IMR-90 (cell line): ENCODE data around the gene PELO. TPM values are rescaled to one million over a fixed set of nuclear protein-coding genes. Genes with fewer than 3 reads are reported as not detected.

ENCODE experiments used
- ATAC-seq: fragments of 200-7000 bp; cut with Tn5 transposase; 2 replicates; pipeline ENCODE4 v1.9.1; 2020; ENCODE audit warnings: low read depth, mild to moderate bottlenecking, moderate library complexity
- BruUV-seq: library from RNA; stranded (reverse); fragments of 400-500 nt; replicated peaks from 2 replicates; lab custom pipeline; 2021; lab: Mats Ljungman, UMichigan
- CTCF ChIA-PET: fragments of 300-600 bp; formaldehyde crosslinking; extraction: SDS; loops from one replicate; lab custom pipeline; 2021; ENCODE audit warnings: antibody characterized with exemption; lab: Yijun Ruan, JAX
- POLR2A ChIA-PET: fragments of 300-600 bp; sonication (Branson Sonifier 250); formaldehyde crosslinking; loops from one replicate; lab custom pipeline; 2022; ENCODE audit warnings: antibody characterized with exemption; ENCODE audit not compliant: unreplicated experiment; lab: Charles Lee
- DNase-seq: peaks from one replicate; pipeline ENCODE4 v3.0.0; 2013
- H2AFZ ChIP-seq: replicated peaks from 2 replicates; pipeline ENCODE3; 2013; ENCODE audit warnings: low read length, mild to moderate bottlenecking; ENCODE audit not compliant: poor library complexity
- H2AK5ac ChIP-seq: 2 replicates; pipeline ENCODE4 v1.6.1; 2013; ENCODE audit warnings: low read depth, low read length, inconsistent platforms
- H2AK9ac ChIP-seq: replicated peaks from 2 replicates; pipeline ENCODE3; 2013; ENCODE audit warnings: mild to moderate bottlenecking, low read depth, low read length, moderate library complexity; ENCODE audit not compliant: poor library complexity
- H2BK120ac ChIP-seq: 2 replicates; pipeline ENCODE4 v1.6.1; 2013; ENCODE audit warnings: low read depth, low read length, inconsistent platforms
- H2BK15ac ChIP-seq: 3 replicates; pipeline ENCODE4 v1.6.1; 2013; ENCODE audit warnings: low read depth, low read length, inconsistent platforms
- H2BK20ac ChIP-seq: 2 replicates; pipeline ENCODE4 v1.6.1; 2013; ENCODE audit warnings: low read depth, mild to moderate bottlenecking, inconsistent platforms, low read length, moderate library complexity
- H2BK5ac ChIP-seq: 2 replicates; pipeline ENCODE4 v1.6.1; 2013; ENCODE audit warnings: mild to moderate bottlenecking, low read depth, low read length, inconsistent platforms; ENCODE audit not compliant: poor library complexity, severe bottlenecking
- H3K14ac ChIP-seq: replicated peaks from 2 replicates; pipeline ENCODE4 v1.6.1; 2013; ENCODE audit warnings: low read depth, low read length, inconsistent platforms
- H3K18ac ChIP-seq: 2 replicates; pipeline ENCODE4 v1.6.1; 2013; ENCODE audit warnings: low read depth, low read length, control low read depth
- H3K23ac ChIP-seq: 2 replicates; pipeline ENCODE4 v1.6.1; 2013; ENCODE audit warnings: low read depth, low read length, inconsistent platforms
- H3K27ac ChIP-seq: 2 replicates; pipeline ENCODE4 v1.5.1; 2013; ENCODE audit warnings: mild to moderate bottlenecking, control low read depth, low read length; ENCODE audit not compliant: insufficient read depth
- H3K27me3 ChIP-seq: 2 replicates; pipeline ENCODE4 v1.6.1; 2013; ENCODE audit warnings: low read length; ENCODE audit not compliant: control insufficient read depth, insufficient read depth
- H3K36me3 ChIP-seq: 2 replicates; pipeline ENCODE4 v1.6.1; 2013; ENCODE audit warnings: low read length, mixed read lengths; ENCODE audit not compliant: control insufficient read depth, insufficient read depth
- H3K4ac ChIP-seq: 2 replicates; pipeline ENCODE4 v1.6.1; 2013; ENCODE audit warnings: low read depth, low read length, inconsistent platforms
- H3K4me1 ChIP-seq: 2 replicates; pipeline ENCODE4 v1.6.1; 2013; ENCODE audit warnings: low read length, mixed read lengths; ENCODE audit not compliant: control insufficient read depth, insufficient read depth
- H3K4me2 ChIP-seq: 2 replicates; pipeline ENCODE4 v1.6.1; 2013; ENCODE audit warnings: low read depth, mild to moderate bottlenecking, control low read depth, low read length, moderate library complexity
- H3K4me3 ChIP-seq: 2 replicates; pipeline ENCODE4 v1.5.1; 2013; ENCODE audit warnings: low read depth, mild to moderate bottlenecking, control low read depth, low read length, moderate library complexity; ENCODE audit not compliant: insufficient read depth
- H3K56ac ChIP-seq: 2 replicates; pipeline ENCODE4 v1.6.1; 2013; ENCODE audit warnings: low read length, inconsistent platforms; ENCODE audit not compliant: insufficient read depth; ENCODE audit errors: extremely low read depth
- H3K79me1 ChIP-seq, 2 experiments: 2 replicates each; pipeline ENCODE4 v1.6.1; 2013; ENCODE audit warnings: low read length in 2 of 2, inconsistent platforms in 1 of 2, low read depth in 1 of 2
- H3K9ac ChIP-seq: 2 replicates; pipeline ENCODE4 v1.6.1; 2013; ENCODE audit warnings: low read depth, low read length, control low read depth
- H3K9me1 ChIP-seq: 2 replicates; pipeline ENCODE4 v1.6.1; 2013; ENCODE audit warnings: low read length, inconsistent platforms; ENCODE audit not compliant: insufficient read depth
- H3K9me3 ChIP-seq: 2 replicates; pipeline ENCODE4 v1.6.1; 2013; ENCODE audit warnings: low read length; ENCODE audit not compliant: control insufficient read depth, insufficient read depth
- H4K20me1 ChIP-seq: 2 replicates; pipeline ENCODE4 v1.6.1; 2013; ENCODE audit warnings: low read length, inconsistent platforms; ENCODE audit not compliant: insufficient read depth
- H4K5ac ChIP-seq: 2 replicates; pipeline ENCODE4 v1.6.1; 2013; ENCODE audit warnings: mild to moderate bottlenecking, low read depth, low read length, control low read depth
- H4K8ac ChIP-seq, 2 experiments: 2 replicates each; pipeline ENCODE4 v1.6.1; 2013; ENCODE audit warnings: low read depth in 2 of 2, low read length in 2 of 2, control low read depth in 1 of 2, inconsistent platforms in 1 of 2
- H4K91ac ChIP-seq: 2 replicates; pipeline ENCODE4 v1.6.1; 2013; ENCODE audit warnings: low read depth, low read length, inconsistent platforms; ENCODE audit not compliant: insufficient read depth
- BHLHE40 ChIP-seq: fragments of 150-350 bp; IDR thresholded peaks from 2 replicates; pipeline ENCODE4 v1.6.1; 2016; ENCODE audit warnings: mild to moderate bottlenecking, low read depth, low read length
- CEBPB ChIP-seq: IDR thresholded peaks from 2 replicates; pipeline ENCODE4 v1.6.1; 2012; ENCODE audit warnings: low read depth, low read length, improper control_type of control experiment
- CHD1 ChIP-seq: IDR thresholded peaks from 2 replicates; pipeline ENCODE4 v1.6.1; 2012; ENCODE audit warnings: low read depth, low read length, improper control_type of control experiment
- CTCF ChIP-seq: conservative IDR thresholded peaks from 2 replicates; pipeline ENCODE4 v1.5.1; 2012; ENCODE audit warnings: mild to moderate bottlenecking, low read depth, low read length, improper control_type of control experiment
- ELK1 ChIP-seq: fragments of 150-350 bp; IDR thresholded peaks from 2 replicates; pipeline ENCODE4 v1.6.1; 2016; ENCODE audit warnings: low read depth, mild to moderate bottlenecking, low read length, moderate library complexity, borderline replicate concordance
- FOS ChIP-seq: fragments of 150-350 bp; IDR thresholded peaks from 2 replicates; pipeline ENCODE4 v1.6.1; 2016; ENCODE audit warnings: low read depth, low read length
- MAFK ChIP-seq: IDR thresholded peaks from 2 replicates; pipeline ENCODE4 v1.6.1; 2012; ENCODE audit warnings: low read depth, low read length, improper control_type of control experiment
- MXI1 ChIP-seq: IDR thresholded peaks from 2 replicates; pipeline ENCODE4 v1.6.1; 2012; ENCODE audit warnings: low read depth, mild to moderate bottlenecking, low read length, moderate library complexity, borderline replicate concordance
- NFE2L2 ChIP-seq: fragments of 150-350 bp; IDR thresholded peaks from 2 replicates; pipeline ENCODE4 v1.6.1; 2016; ENCODE audit warnings: low read depth, mild to moderate bottlenecking, low read length
- POLR2A ChIP-seq: IDR thresholded peaks from 2 replicates; pipeline ENCODE4 v1.6.1; 2012; ENCODE audit warnings: mild to moderate bottlenecking, low read depth, low read length
- RAD21 ChIP-seq: IDR thresholded peaks from 2 replicates; pipeline ENCODE4 v1.6.1; 2012; ENCODE audit warnings: low read length, improper control_type of control experiment
- RCOR1 ChIP-seq: IDR thresholded peaks from 2 replicates; pipeline ENCODE4 v1.6.1; 2012; ENCODE audit warnings: mild to moderate bottlenecking, low read length, improper control_type of control experiment; ENCODE audit not compliant: insufficient replicate concordance
- RFX5 ChIP-seq: IDR thresholded peaks from 2 replicates; pipeline ENCODE4 v1.8.0; 2012; ENCODE audit warnings: low read depth, mild to moderate bottlenecking, low read length, moderate library complexity
- SMC3 ChIP-seq: fragments of 150-350 bp; IDR thresholded peaks from 2 replicates; pipeline ENCODE4 v1.6.1; 2016; ENCODE audit warnings: low read depth, mild to moderate bottlenecking, antibody characterized with exemption, low read length, moderate library complexity
- USF2 ChIP-seq: fragments of 150-350 bp; IDR thresholded peaks from 2 replicates; pipeline ENCODE4 v1.6.1; 2017; ENCODE audit warnings: mild to moderate bottlenecking, antibody characterized with exemption, low read length, low read depth
- dilution Hi-C: fragments of 300-500 bp; cut with HindIII; formaldehyde crosslinking; loops from one replicate; pipeline ENCODE4 v1.14.3; 2018; ENCODE audit warnings: low sequenced_read_pairs; ENCODE audit not compliant: unreplicated experiment
- in situ Hi-C: fragments of 300-500 bp; cut with MboI; formaldehyde crosslinking; loops from 3 replicates; pipeline ENCODE4 v1.14.3; 2019; ENCODE audit warnings: low sequenced_read_pairs, inconsistent platforms, mixed read lengths
- intact Hi-C: fragments of 100-400 bp; cut with micrococcal nuclease; formaldehyde crosslinking; loops from 2 replicates; pipeline ENCODE4 v1.10.0; 2022
- polyA plus RNA-seq, 3 experiments: library from polyadenylated mRNA; depleted of rRNA; stranded (reverse); fragments of >200 nt; gene quantifications; 2 replicates each; pipeline ENCODE4 v1.2.3, GENCODE V29; 2012; ENCODE audit warnings: low replicate concordance in 1 of 3
- total RNA-seq: library from RNA; depleted of rRNA; stranded (reverse); fragments of >200 nt; gene quantifications from 2 replicates; pipeline ENCODE4 v1.2.3, GENCODE V29; 2012

The PELO gene
- total and polyA plus RNA-seq, 2 of the 4 experiments (the other 2 are of a cell fraction), result 42.4 to 48.9 TPM

- DNase-seq (no peak), ATAC-seq (no peak)
- dilution Hi-C loops, result no loop called here
- Histone ChIP-seq H2BK20ac (0 out of 2 replicates have a peak overlapping the region, but pooled peaks have one; percentile 65), H3K4me3 (no peak overlapping the region), H3K18ac (peak overlapping the region; percentile 78; the same call in 1 of the 2 replicates), H3K14ac (peak overlapping the region; percentile 16; the same call in 1 of the 2 replicates), H3K9ac (no peak overlapping the region), H3K56ac (no peak overlapping the region), H3K4me1 (peaks cover 25% of the 10 kb centered on the region), H4K5ac (peak overlapping the region; percentile 85; the same call in 1 of the 2 replicates), H3K27ac (peak overlapping the region; percentile 13; the same call in 1 of the 2 replicates), H3K23ac (peak overlapping the region; percentile 76; the same call in 1 of the 2 replicates), H3K9me3 (no peaks in the 10 kb centered on the region), H2AK5ac (no peak overlapping the region), H2BK15ac (peak overlapping the region; percentile 56; the same call in 1 of the 3 replicates), H3K79me1 (peaks cover 7 to 42% of the 10 kb centered on the region in 2 experiments), H3K9me1 (peaks cover 6% of the 10 kb centered on the region; the same call in 1 of the 2 replicates), H3K27me3 (no peaks in the 10 kb centered on the region), H2BK5ac (peak overlapping the region; percentile 90), H3K4me2 (peak overlapping the region; percentile 83; the same call in 1 of the 2 replicates), H2BK120ac (peak overlapping the region; percentile 16; the same call in 1 of the 2 replicates), H4K8ac (peak overlapping the region in 1 of 2 experiments; percentile 67; a peak in 1 of 4 replicates), H4K20me1 (peaks cover 14% of the 10 kb centered on the region; the same call in 1 of the 2 replicates), H3K36me3 (peaks cover 5% of the 10 kb centered on the region; the same call in 1 of the 2 replicates), H4K91ac (no peak overlapping the region; the same call in 1 of the 2 replicates), H2AFZ (no peak overlapping the region), H2AK9ac (no peak overlapping the region), H3K4ac (peak overlapping the region; percentile 72)
- ChIA-PET CTCF (no interaction called here), POLR2A (no interaction called here)
- no TSS peak for BruUV-seq
- in situ Hi-C loops, result no loop called here
- intact Hi-C loops, result no loop called here
- TF ChIP-seq FOS, result no peak
- no peak for TF ChIP-seq RCOR1
- TF ChIP-seq ELK1, result no peak
- TF ChIP-seq POLR2A, result no peak
- no peak for TF ChIP-seq SMC3
- no peak for TF ChIP-seq CTCF
- TF ChIP-seq CEBPB, result no peak
- no peak for TF ChIP-seq RAD21
- TF ChIP-seq CHD1, result no peak
- TF ChIP-seq RFX5, result no peak
- TF ChIP-seq MAFK, result no peak
- TF ChIP-seq NFE2L2, result no peak
- TF ChIP-seq USF2, result no peak
- no peak for TF ChIP-seq BHLHE40
- TF ChIP-seq MXI1, result no peak
These were observed 19.3 kb downstream of the PELO start for GRCh38 chr5:52807037-52807436.
